ENCODE measurements around the gene GPR139. TPM values are rescaled to one million over a fixed set of nuclear protein-coding genes. Genes with fewer than 3 reads are reported as not detected.

The GPR139 gene
- total RNA-seq, 1 experiment from 2014 or later = not detected

Other genes starting within 250 kb of the GPR139 start
- 4.0 and 6.9 TPM in 2 replicates for gene GPRC5B, start 189.0 kb downstream of the GPR139 start, total RNA-seq (2021)